Sigmoid colon (tissue), 7 donors: ENCODE results near the gene AJM1. TPM values are rescaled to one million over a fixed set of nuclear protein-coding genes. Genes with fewer than 3 reads are reported as not detected.
A peak's percentile ranks its signal among the peaks of the same experiment; 100 is the strongest.
"Not testable (repeated sequence)": the region's sequence is repeated elsewhere in the genome, so short reads cannot be mapped to it uniquely, and the experiment has no call there.

Experiments
- DNase-seq: peaks from one replicate; pipeline ENCODE4 v3.0.0-alpha.2; 2019
- H3K27ac ChIP-seq, 4 donors: fragments of 200-600 bp; sonication (generic); one replicate each; pipeline ENCODE4 v1.5.1; 2016 to 2019; ENCODE audit warnings: mild to moderate bottlenecking in 1 of 4
- H3K27me3 ChIP-seq, 3 donors: fragments of 200-600 bp; sonication (generic); one replicate each; pipeline ENCODE4 v1.5.1; 2019; ENCODE audit warnings: mild to moderate bottlenecking in 1 of 3
- H3K36me3 ChIP-seq, 4 donors: fragments of 200-600 bp; sonication (generic); one replicate each; pipeline ENCODE4 v1.5.1; 2016 to 2019
- H3K4me1 ChIP-seq, 4 donors: fragments of 200-600 bp; sonication (generic); one replicate each; pipeline ENCODE4 v1.5.1; 2017 to 2019
- H3K4me3 ChIP-seq, 4 donors: fragments of 200-600 bp; sonication (generic); one replicate each; pipeline ENCODE4 v1.5.1; 2017 to 2019; ENCODE audit warnings: mild to moderate bottlenecking in 2 of 4, moderate library complexity in 1 of 4
- H3K9me3 ChIP-seq, 4 donors: fragments of 200-600 bp in 3 of 4; sonication (generic) in 3 of 4; one replicate each; pipeline versions ENCODE4 v1.5.1 to v1.6.1; 2013 to 2019
- EP300 ChIP-seq, 4 donors: sonication (generic); formaldehyde crosslinking; IDR thresholded peaks; one replicate each; pipeline ENCODE4 v1.6.1; 2017; ENCODE audit warnings: antibody characterized with exemption in 4 of 4
- POLR2A ChIP-seq, 2 donors: fragments of 450-650 bp; IDR thresholded peaks; one replicate each; pipeline ENCODE4 v1.6.1; 2016; ENCODE audit warnings: antibody characterized with exemption in 2 of 2, mild to moderate bottlenecking in 2 of 2, moderate library complexity in 2 of 2
- POLR2AphosphoS5 ChIP-seq, 4 donors: sonication (generic); formaldehyde crosslinking; IDR thresholded peaks; one replicate each; pipeline ENCODE4 v1.6.1; 2017; ENCODE audit warnings: antibody characterized with exemption in 4 of 4
- WGBS, 2 donors: extraction: QIAGEN DNeasy Blood & Tissue Kit; methylation state at CpG; one replicate each; pipeline ENCODE4 v1.1.7; 2013; 5-methylcytosine and 5-hydroxymethylcytosine counted together
- intact Hi-C: fragments of 100-400 bp; cut with DNase I; formaldehyde crosslinking; loops from one replicate; pipeline ENCODE4 v1.15.1; 2023
- polyA plus RNA-seq, 3 donors: library from polyadenylated mRNA; stranded (reverse); fragments of 200-250 nt; gene quantifications; one replicate each; pipeline ENCODE4 v1.2.3, GENCODE V29; 2013
- total RNA-seq, 4 donors: library from RNA; depleted of rRNA; stranded (reverse); fragments of >200 nt; gene quantifications; one replicate each; pipeline ENCODE4 v1.1.0, GENCODE V29; 2016
- TF ChIP-seq, protein P1 (sequence below), 4 experiments: fragments of 450-650 bp in 3 of 4; fragments of 200-600 bp in 1 of 4; IDR thresholded peaks; one replicate each; pipeline ENCODE4 v1.5.1; 2016 to 2019; ENCODE audit warnings: antibody characterized with exemption in 4 of 4, mild to moderate bottlenecking in 3 of 4, moderate library complexity in 2 of 4
- donor health status: healthy with polysubstance abuse.
- donor health status: Bipolar disorder and iron deficiency.
- donor health status: healthy.

AJM1 gene
- total and polyA plus RNA-seq, 7 donors, result 0.46 to 8.6 (median 4.3) TPM

GRCh38 chr9:136881691-136882108, 39.4 kb downstream of the AJM1 start:
- Histone ChIP-seq H3K4me3 (no peak overlapping the region), H3K27ac (peak overlapping the region; percentile 18 to 52 (median 30))
- TF ChIP-seq EP300 (IDR thresholded peaks at IDR 0.05), result no peak

GRCh38 chr9:136882109-136882946, 40.0 kb downstream of the AJM1 start:
- intact Hi-C loops, result no loop called here
- no peaks in the 10 kb centered on the region for H3K27me3 ChIP-seq
- no peaks in the 10 kb centered on the region for H3K9me3 ChIP-seq
- H3K27ac ChIP-seq, result peak overlapping the region; percentile 18 to 52 (median 23)
- TF ChIP-seq POLR2A (IDR thresholded peaks at IDR 0.05), result no peak
- TF ChIP-seq POLR2AphosphoS5 (IDR thresholded peaks at IDR 0.05), result no peak
- no peak for TF ChIP-seq EP300 (IDR thresholded peaks at IDR 0.05)
- TF ChIP-seq, protein P1, sequence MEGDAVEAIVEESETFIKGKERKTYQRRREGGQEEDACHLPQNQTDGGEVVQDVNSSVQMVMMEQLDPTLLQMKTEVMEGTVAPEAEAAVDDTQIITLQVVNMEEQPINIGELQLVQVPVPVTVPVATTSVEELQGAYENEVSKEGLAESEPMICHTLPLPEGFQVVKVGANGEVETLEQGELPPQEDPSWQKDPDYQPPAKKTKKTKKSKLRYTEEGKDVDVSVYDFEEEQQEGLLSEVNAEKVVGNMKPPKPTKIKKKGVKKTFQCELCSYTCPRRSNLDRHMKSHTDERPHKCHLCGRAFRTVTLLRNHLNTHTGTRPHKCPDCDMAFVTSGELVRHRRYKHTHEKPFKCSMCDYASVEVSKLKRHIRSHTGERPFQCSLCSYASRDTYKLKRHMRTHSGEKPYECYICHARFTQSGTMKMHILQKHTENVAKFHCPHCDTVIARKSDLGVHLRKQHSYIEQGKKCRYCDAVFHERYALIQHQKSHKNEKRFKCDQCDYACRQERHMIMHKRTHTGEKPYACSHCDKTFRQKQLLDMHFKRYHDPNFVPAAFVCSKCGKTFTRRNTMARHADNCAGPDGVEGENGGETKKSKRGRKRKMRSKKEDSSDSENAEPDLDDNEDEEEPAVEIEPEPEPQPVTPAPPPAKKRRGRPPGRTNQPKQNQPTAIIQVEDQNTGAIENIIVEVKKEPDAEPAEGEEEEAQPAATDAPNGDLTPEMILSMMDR (IDR thresholded peaks at IDR 0.05), result no peak
- peaks cover 0 to 31% (median 26%) of the 10 kb centered on the region in 4 donors for H3K4me1 ChIP-seq
- H3K36me3 ChIP-seq, result no peaks in the 10 kb centered on the region
- 28 to 44% methylated on average over 19 of the region's 19 CpGs for WGBS, 2 donors
- H3K4me3 ChIP-seq, result peak overlapping the region in 1 of 4 donors; percentile 13
- DNase-seq, result peak; percentile 80

More at GRCh38 chr9:136881691-136882108, 39.4 kb downstream of the AJM1 start:
- Histone ChIP-seq H3K4me1 (peaks cover 0 to 25% (median 21%) of the 10 kb centered on the region in 4 donors), H3K9me3 (no peaks in the 10 kb centered on the region), H3K27me3 (no peaks in the 10 kb centered on the region), H3K36me3 (no peaks in the 10 kb centered on the region)
- 8 to 9% methylated on average over 9 of the region's 9 CpGs for WGBS, 2 donors
- no peak for DNase-seq
- intact Hi-C loops, result no loop called here

GRCh38 chr9:136882947-136883283, 40.6 kb downstream of the AJM1 start:
- H3K4me3 ChIP-seq, DNase-seq, H3K9me3 ChIP-seq, intact Hi-C loops, H3K36me3 ChIP-seq, H3K27me3 ChIP-seq: not testable (repeated sequence)
- 76 to 87% methylated on average over 9 of the region's 9 CpGs for WGBS, 2 donors
- Histone ChIP-seq H3K27ac (peak overlapping the region in 1 of 4 donors; percentile 14), H3K4me1 (peaks cover 0 to 37% (median 32%) of the 10 kb centered on the region in 4 donors)

DNA sequence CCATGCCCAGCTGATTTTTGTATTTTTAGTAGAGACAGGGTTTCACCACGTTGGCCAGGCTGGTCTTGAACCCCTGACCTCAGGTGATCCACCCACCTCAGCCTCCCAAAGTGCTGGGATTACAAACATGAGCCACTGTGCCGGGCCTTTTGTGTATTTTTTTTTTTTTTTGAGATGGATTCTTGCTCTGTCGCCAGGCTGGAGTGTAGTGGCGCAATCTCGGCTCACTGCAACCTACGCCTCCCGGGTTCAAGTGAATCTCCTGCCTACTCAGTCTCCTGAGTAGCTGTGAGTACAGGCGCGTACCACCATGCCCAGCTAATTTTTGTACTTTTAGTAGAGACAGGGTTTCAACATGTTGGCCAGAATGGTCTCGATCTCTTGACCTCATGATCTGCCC, 41.4 kb downstream of the AJM1 start:
- intact Hi-C loops, H3K27ac ChIP-seq, H3K27me3 ChIP-seq, H3K4me3 ChIP-seq, H3K9me3 ChIP-seq, H3K36me3 ChIP-seq, DNase-seq: not testable (repeated sequence)
- WGBS, 2 donors, result 87% methylated on average over 10 of the region's 10 CpGs
- peaks cover 0 to 38% (median 32%) of the 10 kb centered on the region in 4 donors for H3K4me1 ChIP-seq

- TF ChIP-seq POLR2A (IDR thresholded peaks at IDR 0.05), result no peak
- peak in 2 of 4 donors; percentile 26 to 60 for TF ChIP-seq POLR2AphosphoS5 (IDR thresholded peaks at IDR 0.05)
- Histone ChIP-seq H3K4me1 (peaks cover 0 to 38% (median 32%) of the 10 kb centered on the region in 4 donors), H3K27me3 (no peaks in the 10 kb centered on the region), H3K9me3 (no peaks in the 10 kb centered on the region), H3K27ac (peak within 1 kb of the TSS; percentile 85 to 91 (median 88)), H3K36me3 (peaks cover 0 to 2% (median 0%) of the 10 kb centered on the region in 4 donors), H3K4me3 (peak within 1 kb of the TSS; percentile 70 to 99 (median 98))
- 0% methylated on average over 88 of the region's 88 CpGs for WGBS, 2 donors
- intact Hi-C loops, result loop anchor here (2.0 to 5.0 kb wide), 3 partner anchors 21 to 94 kb away; partner anchors contain the start of genes FBXW5 and TMEM141
- peak; percentile 99 for DNase-seq
Observed at GRCh38 chr9:136885950-136886578, 43.8 kb downstream of the AJM1 start, which contains the start of gene TRAF2. TRAF2 (plus strand) TSS chr9:136886516; CDS start chr9:136898741, 12,225 bp downstream.

- Histone ChIP-seq H3K4me3 (peak overlapping the region; percentile 70 to 99 (median 98)), H3K9me3 (no peaks in the 10 kb centered on the region), H3K4me1 (peaks cover 0 to 32% (median 27%) of the 10 kb centered on the region in 4 donors), H3K27ac (peak overlapping the region; percentile 85 to 91 (median 88)), H3K36me3 (peaks cover 0 to 7% (median 0%) of the 10 kb centered on the region in 4 donors), H3K27me3 (no peaks in the 10 kb centered on the region)
- intact Hi-C loops, result loop anchor here (2.0 to 5.0 kb wide), 3 partner anchors 22 to 95 kb away; partner anchors contain the start of genes FBXW5 and TMEM141
- 1% methylated on average over 76 of the region's 76 CpGs for WGBS, 2 donors
- DNase-seq, result no peak
- no peak for TF ChIP-seq POLR2AphosphoS5 (IDR thresholded peaks at IDR 0.05)
- no peak for TF ChIP-seq EP300 (IDR thresholded peaks at IDR 0.05)
- TF ChIP-seq, protein P1 (IDR thresholded peaks at IDR 0.05), result no peak
- TF ChIP-seq POLR2A (IDR thresholded peaks at IDR 0.05), result no peak
Observed at GRCh38 chr9:136886610-136887597, 44.6 kb downstream of the AJM1 start.
